Measurements from ENCODE around the gene CCNI.
"Not testable (repeated sequence)": the region's sequence is repeated elsewhere in the genome, so short reads cannot be mapped to it uniquely, and the experiment has no call there.

Gene CCNI

DNA sequence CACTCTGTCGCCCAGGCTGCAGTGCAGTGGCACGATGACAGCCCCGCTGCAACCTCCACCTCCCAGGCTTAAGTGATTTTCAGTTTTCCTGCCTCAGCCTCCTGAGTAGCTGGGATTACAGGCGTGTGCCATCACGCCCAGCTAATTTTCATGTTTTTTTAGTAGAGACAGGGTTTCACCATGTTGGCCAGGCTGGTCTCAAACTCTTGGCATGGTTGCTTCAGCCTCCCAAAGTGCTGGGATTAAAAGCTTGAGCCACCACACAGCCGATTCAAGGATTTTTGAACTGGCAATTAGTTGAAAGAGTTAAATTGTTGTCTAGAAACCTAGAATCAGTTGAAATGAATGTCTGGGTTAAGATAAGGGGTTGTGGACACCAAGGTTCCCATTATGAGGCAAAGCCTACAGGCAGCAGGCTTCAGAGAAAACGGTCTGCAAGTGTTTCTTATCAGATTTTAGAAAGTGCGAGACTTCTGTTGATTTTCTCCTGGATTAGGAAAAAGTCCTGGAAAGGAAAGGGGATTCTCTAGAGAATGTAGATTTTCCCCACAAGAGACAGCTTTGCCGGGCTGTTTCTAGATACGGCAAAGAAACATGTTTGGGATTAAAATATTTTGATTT lies 8.3 kb upstream of the CCNI start:
- DNase-seq (ENCODE audit: low spot score) = no peak
- TF ChIP-seq, protein P1, sequence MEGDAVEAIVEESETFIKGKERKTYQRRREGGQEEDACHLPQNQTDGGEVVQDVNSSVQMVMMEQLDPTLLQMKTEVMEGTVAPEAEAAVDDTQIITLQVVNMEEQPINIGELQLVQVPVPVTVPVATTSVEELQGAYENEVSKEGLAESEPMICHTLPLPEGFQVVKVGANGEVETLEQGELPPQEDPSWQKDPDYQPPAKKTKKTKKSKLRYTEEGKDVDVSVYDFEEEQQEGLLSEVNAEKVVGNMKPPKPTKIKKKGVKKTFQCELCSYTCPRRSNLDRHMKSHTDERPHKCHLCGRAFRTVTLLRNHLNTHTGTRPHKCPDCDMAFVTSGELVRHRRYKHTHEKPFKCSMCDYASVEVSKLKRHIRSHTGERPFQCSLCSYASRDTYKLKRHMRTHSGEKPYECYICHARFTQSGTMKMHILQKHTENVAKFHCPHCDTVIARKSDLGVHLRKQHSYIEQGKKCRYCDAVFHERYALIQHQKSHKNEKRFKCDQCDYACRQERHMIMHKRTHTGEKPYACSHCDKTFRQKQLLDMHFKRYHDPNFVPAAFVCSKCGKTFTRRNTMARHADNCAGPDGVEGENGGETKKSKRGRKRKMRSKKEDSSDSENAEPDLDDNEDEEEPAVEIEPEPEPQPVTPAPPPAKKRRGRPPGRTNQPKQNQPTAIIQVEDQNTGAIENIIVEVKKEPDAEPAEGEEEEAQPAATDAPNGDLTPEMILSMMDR (IDR thresholded peaks at IDR 0.05; ENCODE audit: extremely low read depth, insufficient read depth, missing control alignments) = no peak
- in situ Hi-C loops (cut with MboI; ENCODE audit: low pct_unique_long_range_greater_than_20kb, low sequenced_read_pairs, unreplicated experiment) = no loop called here

DNA sequence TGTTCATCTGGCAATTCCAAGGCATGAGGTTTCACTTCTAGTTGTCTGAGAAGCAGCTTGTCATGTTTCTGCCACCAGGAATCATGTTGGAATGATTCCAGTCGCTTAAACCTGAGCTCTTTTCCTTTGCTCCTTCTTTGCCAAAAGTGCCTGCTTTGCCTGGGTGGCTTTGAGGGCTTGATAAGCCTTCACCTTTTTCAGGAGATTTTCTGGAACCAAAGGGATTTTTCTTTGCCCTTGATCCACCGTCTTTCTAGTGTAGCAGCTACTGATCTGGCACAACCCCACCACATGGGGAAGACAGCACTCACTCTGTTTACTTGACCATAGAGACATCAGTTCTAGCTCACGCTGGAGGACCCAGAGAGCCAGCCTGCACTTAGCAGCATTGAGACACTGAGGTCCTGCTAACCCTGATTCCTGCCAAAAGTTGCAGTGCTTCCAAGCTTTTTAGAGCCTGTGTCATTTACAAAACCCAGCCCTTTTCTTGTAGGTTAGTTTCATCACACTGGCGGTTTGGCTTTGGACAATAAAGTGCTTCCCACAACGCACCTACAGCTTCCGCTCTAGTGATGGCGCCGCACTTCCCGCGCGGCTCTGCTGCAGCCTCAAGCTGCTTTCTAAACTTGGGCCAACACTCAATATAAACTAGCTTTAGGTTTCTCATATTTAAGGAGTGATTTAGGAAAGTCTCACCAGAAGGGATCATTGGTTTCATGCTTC lies 7.3 kb upstream of the CCNI start:
- TF ChIP-seq, protein P1 (IDR thresholded peaks at IDR 0.05; ENCODE audit: extremely low read depth, insufficient read depth, missing control alignments) = no peak
- in situ Hi-C loops (cut with MboI; ENCODE audit: low pct_unique_long_range_greater_than_20kb, low sequenced_read_pairs, unreplicated experiment) = no loop called here
- DNase-seq (ENCODE audit: low spot score) = no peak

DNA sequence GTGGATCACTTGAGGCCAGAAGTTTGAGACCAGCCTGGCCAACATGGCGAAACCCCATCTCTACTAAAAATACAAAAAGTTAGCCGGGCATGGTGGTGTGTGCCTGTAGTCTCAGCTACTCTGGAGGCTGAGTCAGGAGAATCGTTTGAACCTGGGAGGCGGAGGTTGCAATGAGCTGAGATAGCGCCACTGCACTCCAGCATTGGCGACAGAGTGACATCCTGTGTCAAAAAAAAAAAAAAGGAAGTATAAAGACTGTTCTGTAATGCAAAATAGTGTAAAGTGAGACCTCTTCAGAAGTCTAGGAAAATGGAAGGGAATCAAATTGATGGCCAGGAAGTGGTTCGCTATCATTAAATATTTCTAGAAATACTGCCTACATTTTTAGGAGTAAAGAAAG lies 5.0 kb upstream of the CCNI start:
- in situ Hi-C loops (cut with MboI; ENCODE audit: low pct_unique_long_range_greater_than_20kb, low sequenced_read_pairs, unreplicated experiment); DNase-seq (ENCODE audit: low spot score): not testable (repeated sequence)

DNA sequence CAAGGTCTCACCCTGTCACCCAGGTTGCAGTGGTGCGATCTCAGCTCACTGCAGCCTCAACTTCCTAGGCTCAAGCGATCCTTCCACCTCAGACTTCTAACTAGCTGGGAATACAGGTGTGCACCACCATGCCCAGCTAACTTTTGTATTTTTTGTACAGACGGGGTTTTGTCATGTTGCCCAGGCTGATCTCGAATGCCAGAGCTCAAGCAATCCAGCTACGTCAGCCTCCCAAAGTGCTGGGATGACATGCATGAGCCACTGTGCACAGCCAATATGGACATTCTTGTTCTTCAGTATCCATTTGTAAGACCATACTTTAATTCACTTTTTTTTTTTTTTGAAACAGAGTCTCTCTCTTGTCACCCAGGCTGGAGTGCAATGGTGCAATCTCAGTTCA lies 3.5 kb upstream of the CCNI start:
- in situ Hi-C loops (cut with MboI; ENCODE audit: low pct_unique_long_range_greater_than_20kb, low sequenced_read_pairs, unreplicated experiment) = no loop called here
- DNase-seq (ENCODE audit: low spot score) = no peak
- TF ChIP-seq, protein P1 (IDR thresholded peaks at IDR 0.05; ENCODE audit: extremely low read depth, insufficient read depth, missing control alignments) = no peak

DNA sequence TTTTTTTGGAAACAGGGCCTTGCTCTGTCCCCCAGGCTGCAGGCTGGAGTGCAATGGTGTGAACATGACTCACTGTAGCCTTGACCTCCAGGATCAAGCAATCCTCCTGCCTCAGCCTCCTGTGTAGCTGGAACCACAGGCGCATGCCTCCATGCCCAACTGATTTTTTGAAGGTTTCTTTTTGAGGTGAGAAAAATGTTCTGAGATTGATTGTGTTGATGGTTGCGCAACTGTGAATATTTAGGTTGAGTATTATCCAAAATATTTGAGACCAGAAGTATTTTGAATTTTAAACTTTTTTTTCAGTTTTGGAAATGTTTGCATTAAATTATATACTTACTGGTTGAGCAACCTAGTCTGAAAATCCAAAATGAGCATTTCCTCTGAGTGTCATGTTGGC lies 2.6 kb upstream of the CCNI start:
- TF ChIP-seq, protein P1 (IDR thresholded peaks at IDR 0.05; ENCODE audit: extremely low read depth, insufficient read depth, missing control alignments) = no peak
- DNase-seq (ENCODE audit: low spot score) = no peak
- in situ Hi-C loops (cut with MboI; ENCODE audit: low pct_unique_long_range_greater_than_20kb, low sequenced_read_pairs, unreplicated experiment) = no loop called here

DNA sequence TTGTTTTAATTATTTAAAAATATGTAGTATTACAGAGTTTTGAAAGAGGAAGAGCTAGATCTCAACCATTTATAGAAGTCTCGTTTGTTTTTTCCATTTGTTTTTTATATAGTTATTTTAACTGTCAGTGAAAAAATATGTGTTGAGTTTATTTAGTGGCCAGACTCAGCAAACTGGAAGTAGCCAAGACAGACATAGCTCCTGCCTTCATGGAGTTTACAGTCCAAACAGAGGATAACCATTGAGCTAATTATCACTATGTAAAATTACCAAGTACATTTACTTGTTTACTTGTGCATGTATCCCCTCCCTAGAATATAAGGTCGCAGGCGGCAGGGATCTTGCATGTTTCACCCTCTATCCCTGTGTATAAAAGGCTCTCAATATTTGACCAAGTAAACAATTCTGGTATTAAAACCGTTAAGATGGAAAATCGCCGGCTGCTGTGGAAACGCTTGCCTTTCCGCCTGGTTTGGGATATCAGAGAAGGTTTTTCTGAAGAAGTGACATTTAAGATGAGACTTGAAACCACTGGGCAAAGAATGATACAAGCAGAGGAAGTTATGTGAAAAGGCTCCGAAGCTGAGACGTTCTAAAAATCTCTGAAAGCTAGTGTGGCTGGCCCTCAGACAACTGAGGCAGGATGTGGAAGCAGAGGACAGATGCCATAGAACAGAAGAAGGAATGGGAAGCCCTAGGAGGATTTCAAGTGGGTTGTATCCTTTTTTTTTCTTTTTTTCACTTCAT lies 1.3 kb upstream of the CCNI start:
- TF ChIP-seq, protein P1 (IDR thresholded peaks at IDR 0.05; ENCODE audit: extremely low read depth, insufficient read depth, missing control alignments) = no peak
- in situ Hi-C loops (cut with MboI; ENCODE audit: low pct_unique_long_range_greater_than_20kb, low sequenced_read_pairs, unreplicated experiment) = no loop called here

More for the DNA sequence above, 1.3 kb upstream of the CCNI start:
- DNase-seq (ENCODE audit: low spot score) = no peak
